Ramos (cell line): ENCODE results near the gene PPFIA1.
"Not testable (repeated sequence)": the region's sequence is repeated elsewhere in the genome, so short reads cannot be mapped to it uniquely, and the experiment has no call there.

Experiments used
- in situ Hi-C: fragments of 300-500 bp; cut with MboI; formaldehyde crosslinking; loops from one replicate; pipeline ENCODE4 v1.14.3; 2022; ENCODE audit warnings: low sequenced_read_pairs; ENCODE audit not compliant: unreplicated experiment

PPFIA1 gene

DNA sequence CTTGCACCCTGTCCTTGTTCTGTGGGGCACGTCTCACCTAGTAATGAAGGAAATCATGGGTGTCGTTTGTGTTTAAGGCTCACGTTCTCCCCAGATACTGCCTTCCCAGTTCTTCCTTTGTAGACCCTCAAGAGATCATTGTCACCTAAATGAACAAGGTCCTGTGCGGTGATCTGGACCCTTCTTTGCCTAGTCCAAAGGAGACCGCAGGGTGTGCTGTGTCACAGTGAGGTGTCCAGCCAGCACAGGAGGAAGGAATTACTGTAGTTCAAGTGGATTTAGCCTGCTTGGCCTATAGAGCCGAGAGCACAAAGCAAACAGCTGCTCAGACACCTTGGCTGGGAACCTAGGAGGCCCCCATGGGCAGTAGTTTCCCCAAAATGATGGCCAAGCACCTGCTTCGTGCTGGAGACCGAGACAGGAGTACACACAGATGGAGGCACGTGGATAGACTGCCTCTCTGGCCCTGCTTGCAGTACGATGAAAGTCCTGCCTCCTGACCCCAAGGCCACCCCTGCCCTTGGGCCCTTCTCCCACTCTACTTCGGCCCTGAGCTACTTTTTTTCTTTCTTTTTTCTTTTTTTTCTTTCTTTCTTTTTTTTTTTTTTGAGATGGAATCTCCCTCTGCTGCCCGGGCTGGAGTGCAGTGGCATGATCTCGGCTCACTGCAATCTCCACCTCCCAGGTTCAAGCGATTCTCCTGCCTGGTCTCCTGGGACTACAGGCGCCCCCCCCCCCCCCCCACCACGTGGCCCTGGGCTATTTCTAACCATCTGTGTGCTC, 19.4 kb upstream of the PPFIA1 start:
- in situ Hi-C loops, result no loop called here

DNA sequence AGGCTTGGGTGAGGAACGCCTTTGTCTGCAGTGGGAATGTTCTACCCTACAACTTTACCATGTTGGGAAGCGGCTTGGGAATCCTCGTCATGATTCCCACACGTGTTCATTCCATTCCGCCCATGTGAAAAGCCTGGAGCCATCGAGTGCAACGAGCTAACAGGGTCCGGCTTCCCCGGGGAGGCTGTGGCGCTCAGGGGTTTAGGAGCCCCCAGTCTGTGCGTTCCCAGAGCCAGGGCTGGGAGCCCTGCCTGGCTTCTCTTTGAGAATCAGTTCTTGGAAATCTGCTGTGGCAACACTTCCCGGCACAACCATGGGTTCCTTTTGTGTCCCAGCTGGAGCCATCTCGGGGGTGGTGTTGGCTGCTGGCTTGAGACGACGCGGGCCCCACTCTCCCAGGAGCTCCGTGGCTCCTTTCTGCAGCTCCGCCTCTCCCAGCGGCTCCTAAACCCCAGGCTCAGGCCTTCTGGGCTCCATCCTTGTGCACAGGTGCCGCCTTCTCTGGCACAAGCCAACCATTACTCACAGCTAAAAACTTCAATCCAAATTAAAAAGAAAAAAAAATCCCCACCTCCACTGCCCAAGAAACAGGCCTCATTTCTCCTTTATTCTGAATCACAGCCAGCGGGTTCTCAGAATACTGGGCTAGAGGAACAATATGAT, 18.7 kb upstream of the PPFIA1 start:
- in situ Hi-C loops, result no loop called here

DNA sequence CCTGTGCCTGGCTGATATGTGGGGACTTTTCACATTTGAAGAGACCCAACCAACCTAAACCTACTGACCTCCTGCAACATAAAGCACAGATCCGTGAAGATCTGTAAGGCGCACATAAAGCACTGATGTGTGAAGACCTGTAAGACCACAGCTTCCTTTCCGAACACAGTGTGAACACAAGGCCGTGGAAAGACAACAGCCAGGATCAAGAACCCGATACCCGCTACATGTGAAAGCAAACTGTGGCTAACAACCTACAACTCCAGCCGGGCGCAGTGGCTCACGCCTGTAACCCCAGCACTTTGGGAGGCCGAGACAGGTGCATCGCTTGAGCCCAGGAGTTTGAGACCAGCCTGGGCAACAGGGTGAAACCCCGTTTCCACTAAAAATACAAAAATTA, 17.6 kb upstream of the PPFIA1 start:
- in situ Hi-C loops, result no loop called here

DNA sequence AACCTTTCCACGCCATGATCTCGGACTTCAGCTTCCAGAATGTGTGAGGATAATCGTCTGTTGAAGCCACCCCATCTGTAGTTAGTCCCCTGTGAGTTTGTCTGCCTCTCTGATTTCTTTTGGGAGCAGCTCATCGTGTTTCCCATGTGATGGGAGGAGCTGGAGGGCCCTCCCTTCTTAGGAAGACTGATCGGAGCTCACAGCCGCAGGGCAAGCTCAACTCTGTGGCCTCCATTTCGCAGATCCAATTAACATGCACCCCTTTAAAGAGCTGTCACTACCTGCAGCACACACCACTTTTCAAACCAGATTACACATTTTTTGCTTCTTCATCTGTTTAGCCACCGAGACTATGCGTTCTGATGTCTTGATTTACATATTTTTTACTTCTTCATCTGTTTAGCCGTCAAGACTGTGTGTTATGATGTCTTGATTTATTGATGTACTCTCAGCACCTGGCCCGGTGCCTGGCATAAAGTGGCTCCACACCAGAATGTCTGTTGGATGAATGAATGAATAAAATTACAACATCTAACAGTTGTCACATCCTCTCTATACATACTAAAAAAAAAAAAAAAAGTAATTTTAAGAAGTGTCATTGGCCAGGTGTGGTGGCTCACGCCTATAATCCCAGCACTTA, 14.9 kb upstream of the PPFIA1 start:
- in situ Hi-C loops, result no loop called here

DNA sequence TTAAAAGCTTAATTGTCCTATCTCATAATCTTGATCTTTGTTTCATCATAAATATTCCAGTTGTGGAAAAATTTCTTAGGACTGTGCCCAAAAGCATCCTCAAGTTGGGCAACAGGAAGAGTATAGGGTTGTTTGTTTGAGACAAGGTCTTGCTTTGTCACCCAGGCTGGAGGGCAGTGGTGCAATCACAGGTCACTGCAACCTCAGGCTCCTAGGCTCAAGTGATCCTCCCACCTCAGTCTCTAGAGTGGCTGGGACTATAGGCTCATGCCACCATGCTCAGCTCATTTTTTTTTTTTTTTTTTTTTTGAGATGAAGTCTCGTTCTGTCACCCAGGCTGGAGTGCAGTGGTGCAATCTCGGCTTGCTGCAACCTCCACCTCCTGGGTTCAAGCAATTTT, 11.4 kb upstream of the PPFIA1 start:
- in situ Hi-C loops, result not testable (repeated sequence)

- in situ Hi-C loops, result no loop called here
These were observed 7.5 kb upstream of the PPFIA1 start for GRCh38 chr11:70262951-70263350.

DNA sequence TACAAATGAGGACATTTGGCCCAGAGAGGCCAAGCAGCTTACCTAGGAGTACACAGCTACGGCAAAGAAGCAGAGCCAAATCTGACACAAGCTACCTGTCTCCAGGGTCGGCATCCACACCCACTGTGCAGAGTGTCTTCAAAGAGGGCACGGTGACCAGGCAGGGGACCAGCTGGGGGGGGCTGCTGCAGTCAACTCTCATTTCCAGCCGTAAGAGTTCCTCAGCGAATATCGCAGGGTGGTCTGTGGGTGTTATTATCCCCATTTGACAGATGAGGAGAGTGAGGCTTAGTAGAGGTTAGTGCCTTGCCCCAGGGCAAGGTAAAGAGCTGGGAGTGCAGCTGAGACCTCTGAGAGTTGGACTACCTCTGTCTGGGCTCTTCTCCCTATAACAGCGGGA, 7.1 kb upstream of the PPFIA1 start:
- in situ Hi-C loops, result no loop called here

DNA sequence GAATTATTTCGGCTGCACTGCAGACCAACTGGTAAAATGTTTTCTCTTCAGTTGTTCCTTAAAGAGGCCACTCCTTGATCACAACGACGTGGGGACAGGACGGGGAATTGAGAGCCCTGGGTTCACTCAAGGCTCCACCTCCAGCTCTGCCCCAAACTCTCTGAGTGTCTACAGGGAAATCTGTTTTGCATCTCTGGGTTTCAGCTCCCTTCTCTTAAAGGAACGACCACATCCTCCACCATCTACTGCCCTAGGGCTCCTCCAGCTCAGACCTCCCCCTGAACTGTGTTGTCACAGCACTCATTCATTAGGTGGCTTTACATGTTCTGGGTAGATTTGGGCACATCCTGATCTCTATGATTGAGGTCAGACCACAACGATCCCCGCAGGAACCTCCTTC, 5.1 kb upstream of the PPFIA1 start:
- in situ Hi-C loops, result no loop called here

DNA sequence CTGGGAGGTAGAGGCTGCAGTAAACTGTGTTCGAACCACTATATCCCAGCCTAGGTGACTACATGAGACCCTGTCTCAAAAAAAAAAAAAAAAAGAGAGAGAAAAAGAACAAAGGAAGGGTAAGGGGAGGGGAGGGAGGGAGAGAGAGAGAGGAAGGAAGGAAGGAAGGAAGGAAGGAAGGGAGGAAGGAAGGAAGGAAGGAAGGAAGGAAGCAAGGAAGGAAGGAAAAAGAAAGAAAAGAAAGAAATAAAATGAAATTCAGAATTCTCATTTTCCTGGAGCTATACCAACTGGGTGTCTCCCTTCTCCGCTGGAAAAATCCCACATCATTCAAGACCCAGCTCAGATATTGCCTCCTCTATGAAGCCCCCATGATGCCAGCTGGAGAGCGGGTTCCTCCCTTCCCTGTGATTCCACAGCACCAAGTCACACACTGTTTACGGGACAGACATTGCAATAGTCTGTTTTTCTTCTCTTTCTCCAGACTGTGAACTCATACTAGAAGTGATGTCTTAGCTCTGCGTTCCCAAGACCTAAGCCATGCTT, 3.0 kb upstream of the PPFIA1 start:
- in situ Hi-C loops, result no loop called here

- in situ Hi-C loops, result no loop called here
These were observed 2.0 kb upstream of the PPFIA1 start for GRCh38 chr11:70268526-70268925.

DNA sequence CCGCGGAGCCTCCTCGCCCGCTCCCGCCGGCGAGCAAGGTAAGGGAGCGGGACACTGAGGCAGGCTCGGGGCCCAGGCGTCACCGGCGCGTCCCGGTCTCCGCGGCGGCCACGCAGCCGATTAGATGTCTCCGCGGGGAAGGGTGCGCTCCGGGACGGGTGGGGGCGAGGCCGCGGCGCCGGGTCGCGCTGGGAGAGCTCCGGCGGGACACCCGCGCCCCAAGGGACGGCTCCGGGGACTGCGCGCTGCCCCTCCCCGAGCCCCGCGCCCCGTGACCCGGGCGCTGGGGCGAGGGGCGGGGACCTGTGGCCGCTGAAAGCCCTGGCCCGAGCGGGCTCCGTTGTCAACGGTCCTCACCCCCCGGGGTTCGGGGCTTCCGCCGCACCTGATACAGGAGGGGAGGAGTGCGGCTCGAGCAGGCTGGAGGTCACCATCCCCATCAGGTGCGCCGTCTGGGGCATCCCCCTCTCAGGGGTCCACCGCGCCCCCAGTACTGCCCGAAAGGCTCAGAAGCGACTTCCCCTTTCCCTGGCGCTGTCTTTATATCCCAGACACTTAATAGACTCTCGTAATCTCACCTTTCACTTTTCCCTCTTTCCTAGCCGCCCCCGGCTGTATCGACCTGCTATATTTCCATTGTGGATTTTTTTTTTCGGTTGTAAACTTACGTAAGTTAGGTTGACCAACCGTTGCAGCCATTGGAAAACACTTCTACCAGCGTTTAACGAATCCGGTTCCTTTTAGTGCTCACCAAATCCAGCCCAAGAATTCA, 573 bp downstream of the PPFIA1 start:
- in situ Hi-C loops, result no loop called here

- in situ Hi-C loops, result no loop called here
These were observed 1.1 kb downstream of the PPFIA1 start for GRCh38 chr11:70271649-70271953.

- in situ Hi-C loops, result no loop called here
These were observed 1.5 kb downstream of the PPFIA1 start for GRCh38 chr11:70272009-70272408.

DNA sequence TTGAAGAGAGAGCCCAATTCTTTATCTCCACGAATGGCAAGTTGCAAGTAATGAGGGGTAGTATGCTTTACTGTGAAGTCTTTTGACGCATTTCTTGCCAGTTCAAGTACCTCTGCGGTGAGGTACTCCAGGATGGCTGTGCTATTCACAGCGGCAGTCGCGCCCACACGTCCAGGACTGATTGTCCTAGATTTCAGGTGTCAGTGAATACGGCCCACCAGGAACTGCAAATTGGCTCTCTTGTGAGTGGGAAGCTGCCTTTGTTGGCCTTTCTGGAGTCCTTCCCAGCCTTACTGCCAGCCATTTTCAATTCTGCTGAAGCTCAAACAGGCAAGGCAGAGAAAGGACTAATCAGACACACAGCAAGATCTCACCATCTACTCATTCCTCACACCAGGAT, 8.5 kb downstream of the PPFIA1 start:
- in situ Hi-C loops, result no loop called here

- in situ Hi-C loops, result no loop called here
These were observed 10.7 kb downstream of the PPFIA1 start for GRCh38 chr11:70281156-70281609.

- in situ Hi-C loops, result no loop called here
These were observed 11.5 kb downstream of the PPFIA1 start for GRCh38 chr11:70282012-70282411.

- in situ Hi-C loops, result no loop called here
These were observed 18.2 kb downstream of the PPFIA1 start for GRCh38 chr11:70288721-70289120.

GRCh38 chr11:70289582-70289981, 19.1 kb downstream of the PPFIA1 start:
- in situ Hi-C loops, result no loop called here

GRCh38 chr11:70290361-70291065, 20.0 kb downstream of the PPFIA1 start:
- in situ Hi-C loops, result no loop called here

DNA sequence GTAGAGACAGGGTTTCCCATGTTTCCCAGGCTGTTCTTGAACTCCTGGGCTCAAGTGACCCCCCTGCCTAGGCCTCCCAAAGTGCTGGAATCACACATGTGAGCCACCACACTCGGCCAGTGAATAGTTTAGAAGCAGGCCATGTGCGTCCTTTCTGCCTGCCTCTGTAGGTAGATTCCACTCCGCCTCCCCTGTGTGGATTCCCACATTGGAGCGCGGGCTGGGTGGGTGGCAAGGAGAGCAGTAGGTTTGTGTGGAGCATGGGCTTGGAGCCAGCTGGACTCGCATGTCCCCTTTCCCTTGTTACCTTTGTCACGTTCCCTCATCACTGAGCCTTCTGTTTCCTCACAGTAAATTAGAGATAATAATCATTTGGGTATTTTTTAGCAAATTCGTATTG, 21.7 kb downstream of the PPFIA1 start:
- in situ Hi-C loops, result no loop called here
